HG02798 (cell line): ENCODE data around the gene RCAN2.
A peak's percentile ranks its signal among the peaks of the same experiment; 100 is the strongest.

ENCODE experiments used
- ATAC-seq: cut with Tn5 transposase; IDR thresholded peaks from one replicate; pipeline ENCODE4 v1.9.1; 2021; ENCODE audit warnings: mild to moderate bottlenecking; ENCODE audit not compliant: unreplicated experiment, poor library complexity

Gene RCAN2

GRCh38 chr6:46491201-46491627, at the start of gene RCAN2:
Gene RCAN2, minus strand, starts transcription at chr6:46491449.
- ATAC-seq, result peak; percentile 65

GRCh38 chr6:46539866-46540265, 48.6 kb upstream of the RCAN2 start:
- no peak for ATAC-seq

GRCh38 chr6:46538800-46539480, 47.7 kb upstream of the RCAN2 start:
- no peak for ATAC-seq

GRCh38 chr6:46530896-46531295, 39.6 kb upstream of the RCAN2 start:
- no peak for ATAC-seq

- no peak for ATAC-seq
Observed at GRCh38 chr6:46528961-46529750, 37.9 kb upstream of the RCAN2 start.

- no peak for ATAC-seq
Observed at GRCh38 chr6:46526607-46527006, 35.4 kb upstream of the RCAN2 start.

GRCh38 chr6:46525583-46525982, 34.3 kb upstream of the RCAN2 start:
- ATAC-seq, result no peak

GRCh38 chr6:46521464-46521971, 30.3 kb upstream of the RCAN2 start:
- ATAC-seq, result no peak

- no peak for ATAC-seq
Observed at GRCh38 chr6:46517202-46517601, 26.0 kb upstream of the RCAN2 start.

GRCh38 chr6:46513533-46513932, 22.3 kb upstream of the RCAN2 start:
- no peak for ATAC-seq

- ATAC-seq, result no peak
Observed at GRCh38 chr6:46511320-46511719, 20.1 kb upstream of the RCAN2 start.

GRCh38 chr6:46510651-46511050, 19.4 kb upstream of the RCAN2 start:
- no peak for ATAC-seq

GRCh38 chr6:46509981-46510510, 18.8 kb upstream of the RCAN2 start:
- ATAC-seq, result no peak

- no peak for ATAC-seq
Observed at GRCh38 chr6:46509063-46509462, 17.8 kb upstream of the RCAN2 start.

GRCh38 chr6:46507426-46507825, 16.2 kb upstream of the RCAN2 start:
- no peak for ATAC-seq

- no peak for ATAC-seq
Observed at GRCh38 chr6:46505693-46506512, 14.7 kb upstream of the RCAN2 start.

GRCh38 chr6:46504242-46504641, 13.0 kb upstream of the RCAN2 start:
- ATAC-seq, result no peak

GRCh38 chr6:46502486-46503119, 11.4 kb upstream of the RCAN2 start:
- no peak for ATAC-seq

GRCh38 chr6:46501136-46502089, 10.2 kb upstream of the RCAN2 start:
- ATAC-seq, result no peak
